Skin of body (tissue), 2 donors: ENCODE measurements around the gene NDUFB10. TPM values are rescaled to one million over a fixed set of nuclear protein-coding genes. Genes with fewer than 3 reads are reported as not detected.

Source experiments
- DNase-seq: peaks from one replicate; lab custom pipeline; 2025; lab: John Stamatoyannopoulos, UW
- total RNA-seq: library from RNA; depleted of rRNA; stranded (reverse); fragments of >200 nt; gene quantifications from one replicate; pipeline ENCODE4 v1.2.3, GENCODE V29; 2014

Gene NDUFB10
- total RNA-seq, 1 donor from 2014 or later = 72.4 TPM

DNA sequence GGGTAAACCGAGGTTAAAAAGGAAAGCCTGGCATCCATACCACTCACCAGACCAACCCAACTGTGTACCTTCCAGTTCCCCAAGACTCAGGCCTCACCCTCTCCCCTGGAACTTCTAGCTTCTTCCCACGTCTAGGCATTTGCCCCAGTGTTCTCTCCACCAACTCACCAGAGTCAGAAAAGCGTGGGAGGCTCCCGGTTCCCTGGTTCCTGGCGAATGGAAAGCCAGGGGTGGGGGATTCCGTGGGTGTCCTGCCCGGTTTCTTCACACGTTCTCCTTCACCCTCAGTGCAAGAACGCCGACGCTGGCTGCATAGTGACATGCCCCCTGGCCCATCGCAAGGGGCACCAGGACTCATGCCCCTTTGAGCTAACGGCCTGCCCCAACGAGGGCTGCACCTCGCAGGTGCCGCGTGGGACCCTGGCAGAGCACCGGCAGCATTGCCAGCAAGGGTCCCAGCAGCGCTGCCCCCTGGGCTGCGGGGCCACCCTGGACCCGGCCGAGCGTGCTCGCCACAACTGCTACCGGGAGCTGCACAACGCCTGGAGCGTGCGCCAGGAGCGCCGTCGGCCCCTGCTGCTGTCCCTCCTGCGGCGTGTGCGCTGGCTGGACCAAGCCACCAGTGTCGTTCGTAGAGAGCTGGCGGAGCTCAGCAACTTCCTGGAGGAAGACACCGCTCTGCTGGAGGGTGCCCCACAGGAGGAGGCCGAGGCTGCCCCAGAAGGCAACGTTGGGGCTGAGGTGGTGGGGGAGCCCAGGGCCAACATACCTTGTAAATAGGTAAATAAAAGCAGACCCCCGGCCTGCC is 9.0 kb downstream of the NDUFB10 start:
- no peak for DNase-seq

DNA sequence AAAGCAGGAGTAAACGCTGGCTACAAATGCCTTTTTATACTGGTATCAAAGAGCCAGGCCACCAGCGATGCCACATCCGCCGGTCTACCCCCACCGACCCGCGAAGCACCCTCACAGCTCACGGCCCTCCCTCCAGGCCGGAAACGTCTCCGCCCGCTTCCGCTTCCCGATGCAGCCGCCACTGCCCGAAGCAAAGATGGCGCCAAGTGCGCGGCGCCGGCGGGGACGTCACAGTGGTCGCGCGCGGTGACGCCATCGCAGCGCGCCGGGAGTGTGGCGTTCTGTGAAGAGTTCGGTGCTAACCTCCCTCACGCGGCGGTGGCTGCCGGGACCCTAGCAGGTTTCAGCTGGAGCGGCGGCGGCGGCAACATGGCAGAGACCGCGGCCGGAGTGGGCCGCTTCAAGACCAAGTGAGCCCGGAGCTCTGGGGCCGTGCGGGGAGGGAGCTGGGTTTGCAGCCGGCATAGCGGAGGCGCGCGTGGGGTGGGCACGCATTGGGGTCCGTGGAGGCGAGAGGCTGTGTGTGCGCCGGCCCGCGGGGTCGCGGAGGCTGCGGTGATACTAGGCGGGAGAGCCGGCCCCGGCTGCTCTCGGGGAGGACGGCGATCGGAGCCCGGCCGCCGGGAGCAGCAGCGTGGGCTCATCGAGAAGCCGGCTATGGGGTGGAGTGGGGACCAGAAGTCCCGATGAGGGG is 12.6 kb downstream of the NDUFB10 start, which contains the start of gene TBL3:
Gene TBL3 (plus strand): TSS at position 258 of the 694 bp plus-strand sequence. CDS start 112 bp downstream, at position 370.
- DNase-seq = peak; percentile 93

- DNase-seq = no peak
Observed at GRCh38 chr16:1972490-1972877, 13.1 kb downstream of the NDUFB10 start.

DNA sequence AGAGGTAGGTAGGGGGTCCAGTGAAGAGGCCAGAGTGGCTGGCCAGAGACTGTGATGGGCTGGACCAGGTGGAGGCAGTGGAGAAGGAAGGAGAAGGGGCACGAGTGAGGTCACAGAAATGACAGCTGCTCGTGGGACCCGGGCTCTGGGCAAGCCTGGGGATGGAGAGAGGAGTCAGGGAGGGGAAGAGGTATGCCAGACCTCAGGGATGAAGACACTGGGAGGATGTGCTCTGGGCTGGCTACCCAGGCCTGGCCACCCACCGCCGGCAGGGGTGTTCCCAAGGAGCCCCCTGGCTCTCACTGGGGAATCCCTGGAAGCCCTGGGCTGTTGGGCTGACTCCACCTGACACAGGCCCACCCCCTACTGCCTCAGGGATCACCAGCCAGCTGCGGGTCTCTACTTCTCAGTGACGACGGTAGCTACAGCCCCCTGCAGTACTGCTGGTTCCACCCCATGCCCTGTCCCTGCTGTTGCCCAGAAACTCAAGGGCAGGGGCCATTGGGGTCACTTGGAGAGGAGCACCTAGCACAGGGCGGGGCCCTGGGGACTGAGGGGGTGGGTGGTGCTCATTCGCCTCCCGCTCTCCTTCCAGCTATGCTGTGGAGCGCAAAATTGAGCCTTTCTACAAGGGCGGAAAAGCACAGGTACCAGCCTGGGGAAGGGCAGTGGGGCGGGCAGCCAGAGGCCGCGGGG is 14.3 kb downstream of the NDUFB10 start:
- DNase-seq = no peak

DNA sequence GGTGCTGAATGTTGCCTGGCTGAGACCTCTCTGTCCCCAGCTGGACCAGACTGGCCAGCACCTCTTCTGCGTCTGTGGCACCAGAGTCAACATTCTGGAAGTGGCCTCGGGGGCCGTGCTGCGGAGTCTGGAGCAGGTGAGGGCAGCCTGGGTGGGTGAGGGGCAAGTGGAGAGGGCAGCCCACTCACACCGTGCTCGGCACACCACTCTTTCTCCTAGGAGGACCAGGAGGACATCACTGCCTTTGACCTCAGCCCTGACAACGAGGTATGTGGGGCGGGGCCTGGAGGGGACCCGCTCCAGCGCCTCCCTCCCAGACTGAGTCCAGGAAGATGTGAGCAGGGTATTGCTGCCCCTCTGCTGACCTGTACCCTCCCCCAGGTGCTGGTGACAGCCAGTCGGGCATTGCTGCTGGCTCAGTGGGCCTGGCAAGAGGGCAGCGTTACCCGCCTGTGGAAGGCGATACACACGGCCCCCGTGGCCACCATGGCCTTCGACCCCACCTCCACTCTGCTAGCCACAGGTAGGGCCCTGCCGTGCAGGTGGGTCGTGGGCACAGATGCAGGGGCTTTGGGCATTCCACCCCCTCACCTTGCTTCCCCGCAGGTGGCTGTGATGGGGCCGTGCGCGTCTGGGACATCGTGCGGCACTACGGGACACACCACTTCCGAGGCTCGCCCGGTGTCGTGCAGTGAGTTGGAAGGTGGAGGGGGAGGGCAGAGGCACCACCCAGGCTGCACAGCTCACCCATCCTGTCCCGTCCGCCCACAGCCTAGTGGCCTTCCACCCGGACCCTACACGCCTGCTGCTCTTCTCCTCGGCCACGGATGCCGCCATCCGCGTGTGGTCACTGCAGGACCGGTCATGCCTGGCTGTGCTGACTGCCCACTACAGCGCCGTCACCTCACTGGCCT is 15.1 kb downstream of the NDUFB10 start:
- DNase-seq = no peak

- DNase-seq = no peak
Observed at GRCh38 chr16:1975432-1976215, 16.3 kb downstream of the NDUFB10 start.

DNA sequence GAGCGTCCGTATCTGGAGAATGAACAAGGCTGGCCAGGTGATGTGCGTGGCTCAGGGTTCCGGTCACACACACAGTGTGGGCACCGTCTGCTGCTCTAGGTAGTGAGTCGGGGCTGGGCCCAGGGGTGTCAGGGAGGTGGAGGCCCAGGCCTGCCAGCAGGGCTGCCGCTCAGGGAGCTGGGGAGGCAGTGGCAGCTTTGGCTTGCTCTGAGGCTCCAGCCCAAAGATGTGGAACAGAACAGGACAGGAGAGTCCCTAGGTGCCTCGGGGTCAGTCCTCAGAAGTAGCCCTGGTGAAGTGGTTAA is 16.8 kb downstream of the NDUFB10 start:
- DNase-seq = no peak

- no peak for DNase-seq
Observed at GRCh38 chr16:1976951-1977874, 17.9 kb downstream of the NDUFB10 start.

- DNase-seq = no peak
Observed at GRCh38 chr16:1977875-1978268, 18.5 kb downstream of the NDUFB10 start.

DNA sequence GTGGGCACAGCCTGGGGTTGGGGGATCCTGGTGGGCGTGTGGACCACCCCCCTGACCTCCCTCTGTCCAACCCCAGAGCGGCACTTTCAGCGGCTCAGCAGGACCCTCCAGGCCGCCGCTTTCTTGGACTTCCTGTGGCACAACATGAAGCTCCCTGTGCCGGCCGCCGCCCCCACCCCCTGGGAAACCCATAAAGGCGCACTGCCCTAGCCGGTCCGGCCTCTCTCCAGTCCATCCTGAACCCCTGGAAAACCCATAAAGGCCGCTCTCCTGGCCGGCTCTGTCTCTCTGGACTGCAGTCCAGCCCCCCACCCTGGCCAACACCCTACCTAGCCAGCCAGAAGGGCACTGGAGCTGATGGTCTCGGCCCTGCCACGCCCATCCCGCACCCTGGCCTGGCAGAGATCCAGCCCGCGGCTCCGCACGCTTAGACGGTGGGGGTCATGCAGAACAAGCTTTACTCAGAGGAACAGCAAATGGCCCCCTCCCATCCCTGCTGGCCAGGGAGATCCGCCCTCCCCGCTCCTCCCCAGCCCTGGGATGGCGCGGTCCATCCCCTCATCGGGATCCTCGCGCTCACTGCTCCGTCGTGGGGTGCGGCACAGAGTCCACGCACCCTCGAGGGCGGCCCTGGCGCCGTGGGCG is 19.3 kb downstream of the NDUFB10 start:
- DNase-seq = no peak

- DNase-seq = no peak
Observed at GRCh38 chr16:1979271-1980029, 20.1 kb downstream of the NDUFB10 start.

GRCh38 chr16:1980030-1980769 is 20.9 kb downstream of the NDUFB10 start:
- no peak for DNase-seq

DNA sequence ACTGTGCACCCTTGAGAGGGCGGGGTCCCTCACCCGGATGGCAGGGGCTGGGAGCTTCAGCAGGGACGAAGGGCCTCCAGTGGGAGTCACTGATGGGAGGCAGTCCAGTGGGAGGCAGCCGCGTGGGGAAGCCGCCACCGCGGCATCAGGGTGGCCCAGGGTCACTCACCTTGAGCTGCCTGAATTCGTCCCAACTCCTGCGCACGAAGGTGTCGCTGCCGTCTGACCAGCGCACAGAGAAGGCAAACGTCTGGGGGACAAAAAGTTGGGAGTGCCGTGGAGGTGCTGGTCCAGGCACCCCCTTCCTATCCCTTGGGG is 21.4 kb downstream of the NDUFB10 start:
- DNase-seq = no peak

- DNase-seq = no peak
Observed at GRCh38 chr16:1981398-1981836, 22.1 kb downstream of the NDUFB10 start, which contains the start of gene NOXO1. TSS of gene NOXO1 (minus strand) at chr16:1981469. CDS start at chr16:1981179, 290 bp downstream.

DNA sequence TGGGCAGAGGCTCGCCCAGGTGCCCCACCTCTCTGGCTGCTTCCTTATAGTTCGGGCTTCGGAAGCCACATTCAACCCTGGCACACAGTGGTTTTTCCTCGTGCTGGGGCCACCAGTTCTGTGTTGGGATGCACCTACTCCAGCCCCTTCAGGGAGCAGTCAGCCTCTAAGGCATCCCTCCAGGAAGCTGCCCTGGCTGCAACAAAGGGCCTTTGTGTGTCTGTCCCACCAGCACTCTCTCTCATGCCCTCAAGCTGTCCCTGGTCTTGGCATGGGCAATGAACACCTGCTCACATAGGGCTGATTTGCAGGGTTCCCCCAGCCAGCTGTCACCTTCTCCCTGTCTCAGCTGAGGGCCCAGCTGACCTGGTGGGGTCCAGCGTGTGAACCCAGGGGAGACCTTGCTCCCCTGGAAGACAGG is 22.7 kb downstream of the NDUFB10 start:
- no peak for DNase-seq

DNA sequence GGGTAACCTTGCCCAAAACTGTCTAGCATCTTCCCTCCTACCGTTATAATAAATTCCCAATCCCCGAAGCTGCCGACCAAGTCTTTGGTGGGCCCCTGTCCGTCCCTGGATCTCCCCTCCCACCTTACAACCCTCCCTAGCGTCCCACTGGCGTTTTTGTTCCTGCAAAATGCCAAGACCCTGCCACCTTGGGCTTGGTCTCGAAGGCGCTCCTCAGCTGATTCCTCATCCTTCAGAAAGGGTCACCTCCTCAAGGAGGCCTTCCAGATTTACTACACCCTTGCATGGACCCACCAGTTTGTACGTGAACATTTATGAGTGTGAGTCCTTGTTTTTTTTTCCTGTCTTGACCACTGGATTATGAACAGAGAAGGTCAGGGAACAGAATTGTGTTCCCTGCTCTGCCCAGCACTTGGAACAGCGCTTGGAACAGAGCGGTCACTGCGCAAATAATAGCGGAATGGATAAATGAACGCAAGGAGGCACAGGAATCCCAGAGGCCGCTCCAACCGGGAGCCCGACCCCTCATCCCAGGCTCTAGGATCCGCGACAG is 23.7 kb downstream of the NDUFB10 start:
- no peak for DNase-seq
